Renal cortex interstitium (tissue), 11 donors: ENCODE data around the gene KLHL30. TPM values are rescaled to one million over a fixed set of nuclear protein-coding genes. Genes with fewer than 3 reads are reported as not detected.

Source experiments
- DNase-seq, 11 donors: peaks; one replicate each; pipeline ENCODE4 v3.0.0-alpha.2; 2013; ENCODE audit warnings: low read depth in 9 of 11, low spot score in 4 of 11; ENCODE audit errors: extremely low read depth in 1 of 11
- polyA plus RNA-seq, 3 donors: library from polyadenylated mRNA; unstranded; fragments of 120-200 nt; gene quantifications; one replicate each; pipeline ENCODE4 v1.2.1, GENCODE V29; 2013; ENCODE audit not compliant: insufficient read length in 3 of 3

The KLHL30 gene
- polyA plus RNA-seq, 3 donors, result 0.34 to 0.94 (median 0.45) TPM

GRCh38 chr2:238140040-238140439 is 1.6 kb downstream of the KLHL30 start:
- DNase-seq, result no peak

GRCh38 chr2:238140721-238141540 is 2.5 kb downstream of the KLHL30 start:
- no peak for DNase-seq

GRCh38 chr2:238141541-238142318 is 3.3 kb downstream of the KLHL30 start:
- DNase-seq, result no peak

GRCh38 chr2:238142382-238143205 is 4.1 kb downstream of the KLHL30 start:
- DNase-seq, result no peak

GRCh38 chr2:238143239-238143951 is 4.9 kb downstream of the KLHL30 start:
- no peak for DNase-seq

- DNase-seq, result no peak
Measured at GRCh38 chr2:238144262-238144661, 5.8 kb downstream of the KLHL30 start.

- no peak for DNase-seq
Measured at GRCh38 chr2:238145046-238145445, 6.6 kb downstream of the KLHL30 start.

GRCh38 chr2:238145851-238146250 is 7.4 kb downstream of the KLHL30 start:
- DNase-seq, result no peak

- DNase-seq, result no peak
Measured at GRCh38 chr2:238146884-238147544, 8.5 kb downstream of the KLHL30 start.

GRCh38 chr2:238148981-238149380 is 10.5 kb downstream of the KLHL30 start:
- DNase-seq, result no peak

- no peak for DNase-seq
Measured at GRCh38 chr2:238149841-238150572, 11.5 kb downstream of the KLHL30 start.

- no peak for DNase-seq
Measured at GRCh38 chr2:238150686-238151085, 12.2 kb downstream of the KLHL30 start.

- DNase-seq, result no peak
Measured at GRCh38 chr2:238151205-238151604, 12.7 kb downstream of the KLHL30 start.

- no peak for DNase-seq
Measured at GRCh38 chr2:238151628-238152235, 13.3 kb downstream of the KLHL30 start.

- DNase-seq, result no peak
Measured at GRCh38 chr2:238152771-238153688, 14.6 kb downstream of the KLHL30 start.

GRCh38 chr2:238154570-238154969 is 16.1 kb downstream of the KLHL30 start:
- DNase-seq, result no peak
